Measurements from ENCODE around the gene PUS1. TPM values are rescaled to one million over a fixed set of nuclear protein-coding genes. Genes with fewer than 3 reads are reported as not detected.

The PUS1 gene
- total and polyA plus RNA-seq, 8 donors = 7.6 to 35.4 (median 14.7) TPM

DNA sequence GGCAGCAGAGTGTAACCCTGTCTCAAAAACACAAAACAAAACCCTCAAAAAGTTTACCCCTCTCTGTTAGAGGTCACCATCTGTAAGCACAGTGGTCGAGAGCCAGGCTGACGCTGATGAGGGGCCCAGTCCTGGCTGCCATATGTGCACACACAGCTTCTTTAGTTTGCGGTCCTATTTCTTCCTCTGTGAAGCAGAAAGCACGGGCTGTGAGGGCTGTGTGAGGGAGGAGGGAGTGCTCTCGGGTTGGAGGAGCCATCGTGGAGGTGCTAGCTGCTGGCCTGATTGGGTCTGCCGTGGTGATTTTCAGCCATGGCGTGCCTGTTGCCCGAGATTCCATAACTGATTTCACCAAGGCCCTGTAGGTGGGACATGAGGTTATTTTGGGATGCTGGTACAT lies 31.2 kb upstream of the PUS1 start:
- FAIRE-seq (no peak), DNase-seq (peak in 3 of 6 donors; percentile 31 to 54 (median 41)), ATAC-seq (no peak)
- H3K36me3 ChIP-seq = no peaks in the 10 kb centered on the region
- TF ChIP-seq, protein P1, sequence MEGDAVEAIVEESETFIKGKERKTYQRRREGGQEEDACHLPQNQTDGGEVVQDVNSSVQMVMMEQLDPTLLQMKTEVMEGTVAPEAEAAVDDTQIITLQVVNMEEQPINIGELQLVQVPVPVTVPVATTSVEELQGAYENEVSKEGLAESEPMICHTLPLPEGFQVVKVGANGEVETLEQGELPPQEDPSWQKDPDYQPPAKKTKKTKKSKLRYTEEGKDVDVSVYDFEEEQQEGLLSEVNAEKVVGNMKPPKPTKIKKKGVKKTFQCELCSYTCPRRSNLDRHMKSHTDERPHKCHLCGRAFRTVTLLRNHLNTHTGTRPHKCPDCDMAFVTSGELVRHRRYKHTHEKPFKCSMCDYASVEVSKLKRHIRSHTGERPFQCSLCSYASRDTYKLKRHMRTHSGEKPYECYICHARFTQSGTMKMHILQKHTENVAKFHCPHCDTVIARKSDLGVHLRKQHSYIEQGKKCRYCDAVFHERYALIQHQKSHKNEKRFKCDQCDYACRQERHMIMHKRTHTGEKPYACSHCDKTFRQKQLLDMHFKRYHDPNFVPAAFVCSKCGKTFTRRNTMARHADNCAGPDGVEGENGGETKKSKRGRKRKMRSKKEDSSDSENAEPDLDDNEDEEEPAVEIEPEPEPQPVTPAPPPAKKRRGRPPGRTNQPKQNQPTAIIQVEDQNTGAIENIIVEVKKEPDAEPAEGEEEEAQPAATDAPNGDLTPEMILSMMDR (IDR thresholded peaks at IDR 0.05) = no peak
- peak overlapping the region in 2 of 4 donors; percentile 52 to 57 for H3K4me3 ChIP-seq
- intact Hi-C loops (cut with DNase I) = no loop called here
- H3K4me1 ChIP-seq = peaks cover 5 to 21% (median 7%) of the 10 kb centered on the region in 3 donors
- no peaks in the 10 kb centered on the region for H3K9me3 ChIP-seq
- WGBS, 2 donors = 59 to 66% methylated on average over 9 of the region's 9 CpGs
- peak overlapping the region in 3 of 4 donors; percentile 98 to 100 (median 100) for H3K27ac ChIP-seq
- no peaks in the 10 kb centered on the region for H3K27me3 ChIP-seq

DNA sequence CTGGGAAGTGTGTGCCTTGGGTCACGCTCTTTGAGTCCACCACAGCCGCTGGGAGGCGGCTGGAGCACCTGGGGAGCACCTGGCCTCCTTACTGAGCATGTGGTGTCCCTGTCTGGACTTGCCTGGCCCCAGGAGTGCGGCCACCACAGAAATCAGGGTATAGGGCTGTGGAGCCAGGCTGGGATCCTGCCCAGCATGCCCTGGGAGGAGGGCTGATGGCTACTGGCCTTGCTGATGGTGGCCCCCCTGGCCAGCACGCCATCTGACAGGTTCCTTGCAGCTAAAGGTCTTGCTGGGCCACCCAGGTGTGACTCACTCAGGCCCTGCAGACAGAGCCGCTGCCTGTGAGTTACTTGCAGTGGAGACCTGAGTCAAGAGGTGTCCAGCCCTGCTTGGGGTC lies 28.7 kb upstream of the PUS1 start:
- 86 to 93% methylated on average over 6 of the region's 6 CpGs for WGBS, 2 donors
- TF ChIP-seq, protein P1 (IDR thresholded peaks at IDR 0.05) = no peak
- H3K27ac ChIP-seq = no peak overlapping the region
- ATAC-seq (no peak), DNase-seq (peak in 3 of 6 donors; percentile 23 to 71 (median 39)), FAIRE-seq (no peak)
- no peaks in the 10 kb centered on the region for H3K27me3 ChIP-seq
- no peaks in the 10 kb centered on the region for H3K9me3 ChIP-seq
- intact Hi-C loops (cut with DNase I) = no loop called here
- H3K4me3 ChIP-seq = no peak overlapping the region
- peaks cover 5 to 21% (median 7%) of the 10 kb centered on the region in 3 donors for H3K4me1 ChIP-seq
- H3K36me3 ChIP-seq = no peaks in the 10 kb centered on the region

DNA sequence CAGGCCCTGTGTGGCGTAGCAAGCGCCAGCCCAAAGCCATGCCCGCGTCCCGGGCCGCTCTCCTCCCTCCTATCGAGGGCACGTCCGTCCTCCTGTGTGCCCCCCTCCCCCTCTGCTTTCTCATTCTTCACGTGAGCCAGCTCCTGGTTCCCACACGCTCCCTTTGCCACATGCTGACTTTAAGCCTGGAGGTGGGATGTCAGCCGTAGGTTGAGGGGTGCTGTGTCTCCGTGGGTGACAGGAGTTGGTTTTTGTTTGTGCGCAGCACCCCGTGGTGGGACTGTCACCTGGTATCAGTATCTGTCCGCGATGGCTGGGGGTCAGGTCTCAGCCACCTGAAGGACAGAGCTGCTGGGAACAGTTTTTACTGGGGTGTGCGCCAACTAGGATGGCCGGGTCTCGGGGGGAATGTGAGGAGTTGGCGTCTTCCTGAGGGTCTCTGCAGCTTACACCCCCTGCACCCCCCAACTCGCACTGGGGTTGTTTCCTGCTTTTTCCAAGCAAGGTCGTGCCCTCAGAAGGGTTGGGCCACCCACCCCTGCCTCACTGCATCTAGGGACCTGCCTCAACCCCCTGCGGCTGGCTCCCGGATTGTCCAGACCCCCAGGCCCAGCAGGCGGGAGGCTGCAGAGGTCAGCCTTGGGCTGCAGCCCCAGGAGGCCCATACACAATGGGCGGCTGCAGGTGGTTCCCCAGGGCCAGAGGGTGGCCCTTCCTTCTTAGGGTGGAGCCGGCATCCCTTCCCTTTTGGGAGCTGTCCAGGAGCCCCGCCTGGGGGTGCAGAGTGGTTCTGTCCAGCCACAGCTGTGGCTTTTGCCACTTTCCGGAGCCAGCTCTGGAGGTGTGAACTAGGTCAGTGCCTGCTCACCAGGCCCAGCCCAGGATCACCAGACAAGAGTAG lies 27.4 kb upstream of the PUS1 start:
- peaks cover 5 to 21% (median 7%) of the 10 kb centered on the region in 3 donors for H3K4me1 ChIP-seq
- FAIRE-seq (no peak), ATAC-seq (peak in 3 of 4 donors; percentile 17 to 48 (median 26)), DNase-seq (peak in 5 of 6 donors; percentile 47 to 80 (median 54))
- no peaks in the 10 kb centered on the region for H3K9me3 ChIP-seq
- no peak overlapping the region for H3K4me3 ChIP-seq
- TF ChIP-seq, protein P1 (IDR thresholded peaks at IDR 0.05) = no peak
- H3K27ac ChIP-seq = no peak overlapping the region
- no peaks in the 10 kb centered on the region for H3K27me3 ChIP-seq
- H3K36me3 ChIP-seq = peaks cover 0 to 5% (median 2%) of the 10 kb centered on the region in 3 donors
- 66 to 67% methylated on average over 28 to 30 of the region's 30 CpGs for WGBS, 2 donors
- intact Hi-C loops (cut with DNase I) = no loop called here

DNA sequence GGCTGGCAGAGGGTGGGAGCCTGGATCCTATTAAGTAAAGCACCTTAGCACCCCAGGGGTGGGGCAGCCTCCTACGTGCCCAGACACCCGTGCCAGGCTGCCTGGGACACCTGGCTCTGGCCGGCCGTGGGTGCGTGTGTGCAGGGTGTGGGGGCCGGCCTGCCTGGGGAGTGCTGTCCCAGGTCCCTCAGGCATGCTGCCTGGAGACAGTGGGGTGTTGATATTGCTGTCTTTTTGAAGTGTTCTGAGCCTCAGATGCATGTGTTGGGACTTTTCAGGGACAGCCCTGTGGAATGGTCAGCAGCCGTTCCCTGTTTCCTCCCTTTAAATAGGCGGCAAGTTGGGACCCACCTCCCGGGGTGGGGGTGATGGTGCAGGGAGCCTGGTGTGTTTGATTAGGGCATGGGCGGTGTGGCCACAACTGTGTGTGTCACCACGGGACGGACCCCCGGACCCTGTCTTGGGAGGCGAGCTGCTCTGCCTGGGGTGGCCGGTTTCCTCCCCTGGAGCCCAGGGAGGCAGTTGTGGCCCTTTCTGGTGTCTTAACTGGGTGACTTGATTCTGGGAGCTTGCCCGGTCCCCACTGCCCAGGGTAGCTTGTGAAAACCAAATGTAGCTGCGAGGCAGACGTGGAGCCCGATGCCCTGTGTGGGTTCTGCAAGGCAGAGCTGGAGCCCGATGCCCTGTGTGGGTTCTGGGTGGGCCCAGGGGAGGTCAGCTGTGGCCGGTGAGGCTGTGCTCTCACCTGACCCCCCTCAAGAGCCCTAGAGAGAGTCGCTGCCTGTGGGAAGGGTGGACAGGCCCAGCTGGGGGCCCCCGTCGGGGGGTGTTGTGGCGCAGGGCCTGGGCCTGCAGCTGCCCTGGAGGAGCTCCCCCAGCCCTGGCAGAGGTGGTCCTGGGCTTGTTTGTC lies 26.5 kb upstream of the PUS1 start:
- H3K4me1 ChIP-seq = peaks cover 0 to 15% (median 5%) of the 10 kb centered on the region in 3 donors
- H3K27me3 ChIP-seq = no peaks in the 10 kb centered on the region
- no peaks in the 10 kb centered on the region for H3K9me3 ChIP-seq
- peaks cover 0 to 14% (median 7%) of the 10 kb centered on the region in 3 donors for H3K36me3 ChIP-seq
- DNase-seq (peak in 4 of 6 donors; percentile 9 to 62 (median 43)), FAIRE-seq (no peak), ATAC-seq (peak in 1 of 4 donors; percentile 4)
- no peak overlapping the region for H3K27ac ChIP-seq
- intact Hi-C loops (cut with DNase I) = no loop called here
- TF ChIP-seq, protein P1 (IDR thresholded peaks at IDR 0.05) = no peak
- H3K4me3 ChIP-seq = no peak overlapping the region
- 74 to 75% methylated on average over 24 to 25 of the region's 25 CpGs for WGBS, 2 donors
